ENCODE results near the gene PIK3R1.

Gene PIK3R1

DNA sequence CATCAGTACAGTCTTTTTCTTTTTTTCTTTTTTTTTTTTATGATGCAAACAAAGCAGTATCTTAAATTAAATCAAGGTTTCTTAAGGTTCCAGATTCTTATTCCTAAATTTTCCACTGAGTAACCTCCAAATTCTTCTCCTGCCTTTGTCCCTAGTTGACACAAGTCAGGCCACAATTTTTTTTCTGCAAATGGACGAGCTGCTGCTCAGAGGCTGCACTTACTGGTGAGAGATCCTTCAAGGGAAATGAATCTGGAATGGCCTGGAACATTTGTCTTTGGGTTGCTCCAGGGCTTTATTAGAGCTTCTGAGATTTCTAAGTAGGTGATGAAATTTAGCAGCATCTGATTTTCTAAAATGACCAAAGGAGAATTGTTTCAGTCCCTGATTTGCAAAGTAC lies 39.3 kb downstream of the PIK3R1 start:
- Histone ChIP-seq H3K27me3 (ENCODE audit: insufficient read depth, low read length, poor library complexity) (no peaks in the 10 kb centered on the region), H3K4ac (ENCODE audit: low read depth, low read length) (no peak overlapping the region), H3K23ac (ENCODE audit: low read length) (no peak overlapping the region), H2BK120ac (ENCODE audit: low read depth, low read length) (no peak overlapping the region), H4K8ac (ENCODE audit: low read depth, low read length) (no peak overlapping the region), H3K36me3 (ENCODE audit: control insufficient read depth, insufficient read depth, low read length) (no peaks in the 10 kb centered on the region), H2AK5ac (ENCODE audit: low read length) (no peak overlapping the region), H3K56ac (ENCODE audit: low read length) (no peak overlapping the region), H3K27ac (ENCODE audit: low read depth, low read length) (no peak overlapping the region), H3K79me2 (ENCODE audit: control insufficient read depth, insufficient read depth, low read length) (peaks cover 7% of the 10 kb centered on the region), H3K4me2 (ENCODE audit: low read length) (no peak overlapping the region), H3K9ac (ENCODE audit: low read length) (no peak overlapping the region), H4K5ac (ENCODE audit: low read length) (no peak overlapping the region), H3K4me1 (ENCODE audit: control insufficient read depth, low read depth, low read length) (peaks cover 18% of the 10 kb centered on the region), H3K79me1 (ENCODE audit: low read length) (peaks cover 4% of the 10 kb centered on the region), H2BK5ac (ENCODE audit: low read length) (no peak overlapping the region), H3K4me3 (ENCODE audit: low read length) (no peak overlapping the region), H2BK15ac (replicated peaks; ENCODE audit: low read depth) (no peak overlapping the region), H3K18ac (ENCODE audit: low read length) (no peak overlapping the region)
- no CpG with 5 or more reads among the region's 1 CpG for WGBS (ENCODE audit: extremely low coverage, insufficient coverage, low lambda C conversion rate)
- no peak for DNase-seq

DNA sequence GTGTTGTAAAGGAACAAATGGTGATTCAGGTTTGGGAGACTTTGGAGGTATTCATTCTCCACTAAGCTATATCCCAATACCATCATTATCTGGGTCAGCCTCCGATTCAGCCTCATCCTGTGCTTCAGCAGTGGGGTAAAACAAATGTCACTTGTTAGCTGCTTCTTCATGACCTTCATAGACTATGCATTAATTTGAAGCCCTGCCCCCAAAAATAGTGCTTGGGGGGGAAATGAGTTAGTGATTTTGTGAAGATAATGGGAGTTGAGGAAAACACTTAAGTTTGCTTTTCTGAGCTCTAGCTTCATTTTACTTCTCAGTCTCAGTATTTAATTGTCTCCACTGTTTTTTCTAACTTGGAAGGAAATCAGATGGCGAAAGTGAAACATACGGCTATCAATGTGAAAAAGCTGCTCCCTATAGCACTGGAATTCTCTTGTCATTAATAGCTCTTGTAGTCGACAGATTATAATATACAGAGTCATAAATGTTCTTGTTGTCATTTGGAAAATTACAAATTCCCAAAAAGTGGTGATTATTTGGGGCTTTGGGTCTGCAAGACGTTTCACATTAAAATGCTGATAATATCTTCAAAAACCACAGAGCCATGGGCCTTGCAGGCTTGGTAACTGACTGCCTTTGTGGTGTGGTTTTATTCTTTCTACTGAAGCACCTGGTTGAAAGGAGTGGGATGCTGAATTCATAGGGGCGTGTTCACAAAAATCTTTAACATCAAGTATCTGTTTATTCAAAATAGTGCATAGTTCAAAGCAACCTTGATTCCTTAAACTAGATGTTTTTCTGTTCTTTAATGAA lies 40.0 kb downstream of the PIK3R1 start:
- Histone ChIP-seq H3K4me3 (ENCODE audit: low read length) (no peak overlapping the region), H3K27ac (ENCODE audit: low read depth, low read length) (no peak overlapping the region)
- no CpG with 5 or more reads among the region's 6 CpGs for WGBS (ENCODE audit: extremely low coverage, insufficient coverage, low lambda C conversion rate)

DNA sequence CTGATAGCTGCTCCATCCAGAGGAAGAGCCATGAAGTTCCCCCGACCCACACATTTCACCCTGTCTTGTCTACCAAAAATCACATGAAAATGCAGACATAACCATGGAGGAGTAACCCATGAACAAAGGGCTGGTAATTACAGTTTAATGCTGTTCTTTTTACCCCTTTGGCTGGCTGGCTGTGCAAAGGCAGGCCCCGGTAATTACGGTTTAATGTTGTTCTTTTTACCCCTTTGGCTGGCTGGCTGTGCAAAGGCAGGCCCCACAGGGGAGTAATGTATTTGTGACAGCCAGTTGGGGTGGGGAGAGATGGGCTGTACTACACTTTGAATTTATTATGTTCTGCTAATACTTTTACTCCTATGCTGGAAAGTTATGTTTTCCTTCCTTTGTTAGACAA lies 41.7 kb downstream of the PIK3R1 start:
- Histone ChIP-seq H3K4me2 (ENCODE audit: low read length) (no peak overlapping the region), H3K27ac (ENCODE audit: low read depth, low read length) (no peak overlapping the region), H2BK5ac (ENCODE audit: low read length) (no peak overlapping the region), H3K36me3 (ENCODE audit: control insufficient read depth, insufficient read depth, low read length) (no peaks in the 10 kb centered on the region), H4K5ac (ENCODE audit: low read length) (no peak overlapping the region), H3K4me1 (ENCODE audit: control insufficient read depth, low read depth, low read length) (peaks cover 1% of the 10 kb centered on the region), H3K56ac (ENCODE audit: low read length) (no peak overlapping the region), H2BK15ac (replicated peaks; ENCODE audit: low read depth) (no peak overlapping the region), H3K79me1 (ENCODE audit: low read length) (peaks cover 3% of the 10 kb centered on the region), H2AK5ac (ENCODE audit: low read length) (no peak overlapping the region), H4K8ac (ENCODE audit: low read depth, low read length) (no peak overlapping the region), H3K27me3 (ENCODE audit: insufficient read depth, low read length, poor library complexity) (no peaks in the 10 kb centered on the region), H3K4me3 (ENCODE audit: low read length) (no peak overlapping the region), H2BK120ac (ENCODE audit: low read depth, low read length) (no peak overlapping the region), H3K9ac (ENCODE audit: low read length) (no peak overlapping the region), H3K23ac (ENCODE audit: low read length) (no peak overlapping the region), H3K4ac (ENCODE audit: low read depth, low read length) (no peak overlapping the region), H3K18ac (ENCODE audit: low read length) (no peak overlapping the region), H3K79me2 (ENCODE audit: control insufficient read depth, insufficient read depth, low read length) (peaks cover 2% of the 10 kb centered on the region)
- whole genome bisulfite sequencing (ENCODE audit: extremely low coverage, insufficient coverage, low lambda C conversion rate), result no CpG with 5 or more reads among the region's 3 CpGs
- DNase-seq, result no peak

More for the DNA sequence above, 40.0 kb downstream of the PIK3R1 start:
- Histone ChIP-seq H2BK15ac (replicated peaks; ENCODE audit: low read depth) (no peak overlapping the region), H3K23ac (ENCODE audit: low read length) (no peak overlapping the region), H2BK5ac (ENCODE audit: low read length) (no peak overlapping the region), H3K18ac (ENCODE audit: low read length) (no peak overlapping the region), H3K4me1 (ENCODE audit: control insufficient read depth, low read depth, low read length) (peaks cover 11% of the 10 kb centered on the region), H3K27me3 (ENCODE audit: insufficient read depth, low read length, poor library complexity) (no peaks in the 10 kb centered on the region), H4K8ac (ENCODE audit: low read depth, low read length) (no peak overlapping the region), H4K5ac (ENCODE audit: low read length) (no peak overlapping the region), H2AK5ac (ENCODE audit: low read length) (no peak overlapping the region), H3K9ac (ENCODE audit: low read length) (no peak overlapping the region), H3K36me3 (ENCODE audit: control insufficient read depth, insufficient read depth, low read length) (no peaks in the 10 kb centered on the region), H3K79me2 (ENCODE audit: control insufficient read depth, insufficient read depth, low read length) (peaks cover 7% of the 10 kb centered on the region), H3K4ac (ENCODE audit: low read depth, low read length) (no peak overlapping the region), H3K79me1 (ENCODE audit: low read length) (peaks cover 4% of the 10 kb centered on the region), H3K56ac (ENCODE audit: low read length) (no peak overlapping the region), H3K4me2 (ENCODE audit: low read length) (no peak overlapping the region), H2BK120ac (ENCODE audit: low read depth, low read length) (no peak overlapping the region)
- DNase-seq, result no peak

DNA sequence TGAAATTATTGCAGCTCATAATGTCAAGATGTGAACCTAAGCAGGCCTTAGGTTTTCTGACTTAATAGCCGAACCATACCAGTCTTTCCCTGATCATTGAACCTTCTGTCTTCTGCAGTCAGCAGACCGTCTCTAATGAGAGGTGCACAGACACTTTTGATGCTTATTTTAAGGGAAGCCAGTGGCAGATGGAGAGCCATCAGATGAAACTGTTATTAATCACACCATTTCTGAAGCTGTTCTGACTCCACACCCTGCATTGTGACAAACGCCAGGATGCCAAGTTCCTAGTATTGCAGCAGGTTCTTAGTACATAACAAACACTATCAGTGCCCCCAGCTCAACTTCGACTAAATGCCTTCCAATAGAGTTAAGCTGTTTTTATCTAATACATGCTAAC lies 43.0 kb downstream of the PIK3R1 start:
- no peak overlapping the region for H2AK5ac ChIP-seq (ENCODE audit: low read length)
- no peak overlapping the region for H4K5ac ChIP-seq (ENCODE audit: low read length)
- H3K18ac ChIP-seq (ENCODE audit: low read length), result no peak overlapping the region
- no peak overlapping the region for H4K8ac ChIP-seq (ENCODE audit: low read depth, low read length)
- H3K4me3 ChIP-seq (ENCODE audit: low read length), result no peak overlapping the region
- H3K27me3 ChIP-seq (ENCODE audit: insufficient read depth, low read length, poor library complexity), result no peaks in the 10 kb centered on the region
- no peak overlapping the region for H3K9ac ChIP-seq (ENCODE audit: low read length)
- H3K23ac ChIP-seq (ENCODE audit: low read length), result no peak overlapping the region
- no peak overlapping the region for H3K56ac ChIP-seq (ENCODE audit: low read length)
- no peak overlapping the region for H2BK120ac ChIP-seq (ENCODE audit: low read depth, low read length)
- no peaks in the 10 kb centered on the region for H3K36me3 ChIP-seq (ENCODE audit: control insufficient read depth, insufficient read depth, low read length)
- no peaks in the 10 kb centered on the region for H3K4me1 ChIP-seq (ENCODE audit: control insufficient read depth, low read depth, low read length)
- H3K79me1 ChIP-seq (ENCODE audit: low read length), result peaks cover 3% of the 10 kb centered on the region
- no peak overlapping the region for H3K4me2 ChIP-seq (ENCODE audit: low read length)
- H2BK5ac ChIP-seq (ENCODE audit: low read length), result no peak overlapping the region
- peaks cover 2% of the 10 kb centered on the region for H3K79me2 ChIP-seq (ENCODE audit: control insufficient read depth, insufficient read depth, low read length)
- H2BK15ac ChIP-seq (replicated peaks; ENCODE audit: low read depth), result no peak overlapping the region
- H3K27ac ChIP-seq (ENCODE audit: low read depth, low read length), result no peak overlapping the region
- H3K4ac ChIP-seq (ENCODE audit: low read depth, low read length), result no peak overlapping the region
- DNase-seq, result no peak
- no CpG with 5 or more reads among the region's 4 CpGs for WGBS (ENCODE audit: extremely low coverage, insufficient coverage, low lambda C conversion rate)

DNA sequence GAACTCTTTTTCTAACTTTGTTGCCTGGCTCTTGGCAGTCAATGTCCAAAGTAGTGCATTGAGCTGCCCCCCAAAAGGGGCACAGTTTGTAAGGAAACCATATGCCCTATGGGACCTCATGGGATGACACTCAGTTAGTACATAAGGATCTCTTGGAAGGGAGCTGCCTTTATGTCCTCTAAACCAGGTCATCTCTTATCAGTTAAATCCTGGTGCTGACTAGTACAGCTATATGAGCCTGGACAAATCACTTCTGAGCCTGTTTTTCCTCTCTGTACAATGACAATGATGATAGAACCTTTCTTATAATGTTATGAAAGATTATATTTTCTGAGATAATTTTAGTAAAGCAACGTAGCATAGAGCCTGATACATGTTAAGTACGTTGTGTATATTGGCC lies 44.1 kb downstream of the PIK3R1 start:
- H3K4ac ChIP-seq (ENCODE audit: low read depth, low read length), result no peak overlapping the region
- DNase-seq, result no peak
- H3K36me3 ChIP-seq (ENCODE audit: control insufficient read depth, insufficient read depth, low read length), result no peaks in the 10 kb centered on the region
- H3K27ac ChIP-seq (ENCODE audit: low read depth, low read length), result no peak overlapping the region
- no peak overlapping the region for H2BK120ac ChIP-seq (ENCODE audit: low read depth, low read length)
- no peak overlapping the region for H3K4me2 ChIP-seq (ENCODE audit: low read length)
- no peak overlapping the region for H3K4me3 ChIP-seq (ENCODE audit: low read length)
- H3K79me1 ChIP-seq (ENCODE audit: low read length), result peaks cover 3% of the 10 kb centered on the region
- no peak overlapping the region for H4K8ac ChIP-seq (ENCODE audit: low read depth, low read length)
- H2BK15ac ChIP-seq (replicated peaks; ENCODE audit: low read depth), result no peak overlapping the region
- H3K9ac ChIP-seq (ENCODE audit: low read length), result no peak overlapping the region
- WGBS (ENCODE audit: extremely low coverage, insufficient coverage, low lambda C conversion rate), result no CpG with 5 or more reads among the region's 2 CpGs
- H3K4me1 ChIP-seq (ENCODE audit: control insufficient read depth, low read depth, low read length), result no peaks in the 10 kb centered on the region
- no peak overlapping the region for H4K5ac ChIP-seq (ENCODE audit: low read length)
- no peak overlapping the region for H3K56ac ChIP-seq (ENCODE audit: low read length)
- H2BK5ac ChIP-seq (ENCODE audit: low read length), result no peak overlapping the region
- H2AK5ac ChIP-seq (ENCODE audit: low read length), result no peak overlapping the region
- H3K79me2 ChIP-seq (ENCODE audit: control insufficient read depth, insufficient read depth, low read length), result peaks cover 2% of the 10 kb centered on the region
- H3K27me3 ChIP-seq (ENCODE audit: insufficient read depth, low read length, poor library complexity), result no peaks in the 10 kb centered on the region
- no peak overlapping the region for H3K18ac ChIP-seq (ENCODE audit: low read length)
- H3K23ac ChIP-seq (ENCODE audit: low read length), result no peak overlapping the region

DNA sequence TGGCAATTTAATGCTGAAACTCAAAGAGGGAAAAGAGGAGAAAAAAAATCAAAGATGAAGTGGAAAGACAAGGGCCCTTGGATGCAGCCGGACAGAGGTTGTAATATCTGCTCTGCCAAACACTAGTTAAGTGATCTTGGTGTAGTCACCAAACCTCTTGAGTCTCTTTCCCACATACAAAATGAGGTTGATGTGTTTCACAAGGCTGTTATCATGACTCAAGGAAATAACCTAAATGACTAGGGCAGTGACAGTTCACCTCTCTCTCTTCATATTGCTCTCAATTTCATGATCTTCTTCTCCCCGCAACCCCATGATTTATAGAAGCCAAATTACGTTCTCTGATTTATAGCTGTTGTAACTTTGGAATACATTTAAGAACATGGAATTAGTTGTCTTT lies 44.9 kb downstream of the PIK3R1 start:
- Histone ChIP-seq H3K4ac (ENCODE audit: low read depth, low read length) (no peak overlapping the region), H3K36me3 (ENCODE audit: control insufficient read depth, insufficient read depth, low read length) (no peaks in the 10 kb centered on the region), H3K18ac (ENCODE audit: low read length) (no peak overlapping the region), H3K4me1 (ENCODE audit: control insufficient read depth, low read depth, low read length) (no peaks in the 10 kb centered on the region), H3K9ac (ENCODE audit: low read length) (no peak overlapping the region), H4K8ac (ENCODE audit: low read depth, low read length) (no peak overlapping the region), H3K79me1 (ENCODE audit: low read length) (peaks cover 3% of the 10 kb centered on the region), H3K56ac (ENCODE audit: low read length) (no peak overlapping the region), H3K4me3 (ENCODE audit: low read length) (no peak overlapping the region), H2BK5ac (ENCODE audit: low read length) (no peak overlapping the region), H3K79me2 (ENCODE audit: control insufficient read depth, insufficient read depth, low read length) (peaks cover 2% of the 10 kb centered on the region), H2BK15ac (replicated peaks; ENCODE audit: low read depth) (no peak overlapping the region), H2BK120ac (ENCODE audit: low read depth, low read length) (no peak overlapping the region), H3K23ac (ENCODE audit: low read length) (no peak overlapping the region), H3K4me2 (ENCODE audit: low read length) (no peak overlapping the region), H3K27me3 (ENCODE audit: insufficient read depth, low read length, poor library complexity) (no peaks in the 10 kb centered on the region), H4K5ac (ENCODE audit: low read length) (no peak overlapping the region), H3K27ac (ENCODE audit: low read depth, low read length) (no peak overlapping the region), H2AK5ac (ENCODE audit: low read length) (no peak overlapping the region)
- WGBS (ENCODE audit: extremely low coverage, insufficient coverage, low lambda C conversion rate), result no CpG with 5 or more reads among the region's 3 CpGs
- no peak for DNase-seq
